Activated T-cell treated with anti-CD3 and anti-CD28 coated beads for 1 hour (primary cell): Measurements from ENCODE around the gene IDUA.

Experiments
- DNase-seq: peaks from one replicate; pipeline ENCODE4 v3.0.0-alpha.2; 2020; ENCODE audit warnings: low read depth

Gene IDUA

GRCh38 chr4:1001561-1002130 lies 14.8 kb downstream of the IDUA start:
- no peak for DNase-seq

- DNase-seq: no peak
These were observed 15.3 kb downstream of the IDUA start for GRCh38 chr4:1002131-1002630.

- DNase-seq: no peak
These were observed 15.9 kb downstream of the IDUA start for GRCh38 chr4:1002631-1003251.

- DNase-seq: no peak
These were observed 16.6 kb downstream of the IDUA start for GRCh38 chr4:1003271-1004070.

- no peak for DNase-seq
These were observed 17.2 kb downstream of the IDUA start for GRCh38 chr4:1004071-1004418.

GRCh38 chr4:1004557-1005485 lies 18.0 kb downstream of the IDUA start:
- DNase-seq: no peak

GRCh38 chr4:1006856-1007255 lies 20.0 kb downstream of the IDUA start:
- no peak for DNase-seq

- peak; percentile 27 for DNase-seq
These were observed 22.1 kb downstream of the IDUA start for GRCh38 chr4:1008840-1009541.

GRCh38 chr4:1009542-1010394 lies 22.9 kb downstream of the IDUA start:
- peak; percentile 70 for DNase-seq

- DNase-seq: peak; percentile 49
These were observed 23.7 kb downstream of the IDUA start for GRCh38 chr4:1010395-1011021.

GRCh38 chr4:1011022-1011665 lies 24.3 kb downstream of the IDUA start, which contains the start of gene FGFRL1:
TSS of gene FGFRL1 (plus strand) at chr4:1011626. CDS start at chr4:1012486, 860 bp downstream.
- peak; percentile 95 for DNase-seq

GRCh38 chr4:1011666-1012033 lies 24.8 kb downstream of the IDUA start:
- DNase-seq: no peak

GRCh38 chr4:1012034-1012739 lies 25.3 kb downstream of the IDUA start:
- DNase-seq: peak; percentile 25

GRCh38 chr4:1013225-1014073 lies 26.6 kb downstream of the IDUA start:
- DNase-seq: no peak

GRCh38 chr4:1014291-1015167 lies 27.7 kb downstream of the IDUA start:
- no peak for DNase-seq

- no peak for DNase-seq
These were observed 28.3 kb downstream of the IDUA start for GRCh38 chr4:1015179-1015578.

GRCh38 chr4:1015746-1016145 lies 28.9 kb downstream of the IDUA start:
- DNase-seq: no peak
